ENCODE measurements around the gene CLMN. TPM values are rescaled to one million over a fixed set of nuclear protein-coding genes. Genes with fewer than 3 reads are reported as not detected.

The CLMN gene
- polyA plus RNA-seq, 3 donors: 22.0 to 33.7 (median 23.2) TPM

- Mint-ChIP-seq H3K36me3 (peaks cover 52 to 73% of the 10 kb centered on the region in 2 donors), H3K4me1 (no peaks in the 10 kb centered on the region), H3K4me3 (no peak overlapping the region), H3K27ac (peak overlapping the region in 1 of 7 donors; percentile 31), H3K27me3 (ENCODE audit: low read depth in 3 of 3) (peaks cover 0 to 4% (median 0%) of the 10 kb centered on the region in 3 donors), H3K9me3 (peaks cover 0 to 3% (median 0%) of the 10 kb centered on the region in 7 donors)
- no peak overlapping the region for H3K27ac ChIP-seq (ENCODE audit: low read depth in 1 of 2, low read length in 2 of 2)
- WGBS (ENCODE audit: insufficient coverage): 100% methylated on average over 2 of the region's 3 CpGs
- no peak overlapping the region for H3K9ac ChIP-seq (ENCODE audit: insufficient read depth, low read length, poor library complexity, severe bottlenecking)
- no peaks in the 10 kb centered on the region for H3K79me2 ChIP-seq (ENCODE audit: insufficient read depth, low read length)
- no peak overlapping the region for H2AFZ ChIP-seq (ENCODE audit: insufficient read depth, low read depth, low read length, poor library complexity, severe bottlenecking)
- H3K9me3 ChIP-seq (replicated peaks in 1 of 2; ENCODE audit: control insufficient read depth in 1 of 2, insufficient read depth in 1 of 2, low read length in 2 of 2): no peaks in the 10 kb centered on the region
- peaks cover 41 to 44% of the 10 kb centered on the region in 2 donors for H3K36me3 ChIP-seq (replicated peaks in 1 of 2; ENCODE audit: control insufficient read depth in 1 of 2, insufficient read depth in 2 of 2, low read length in 2 of 2)
- H3K27me3 ChIP-seq (ENCODE audit: control insufficient read depth in 2 of 2, insufficient read depth in 2 of 2, low read length in 2 of 2): no peaks in the 10 kb centered on the region
- no peak overlapping the region for H3K4me3 ChIP-seq (replicated peaks in 1 of 3; ENCODE audit: low read depth in 2 of 3, low read length in 3 of 3)
- TF ChIP-seq, protein P1, sequence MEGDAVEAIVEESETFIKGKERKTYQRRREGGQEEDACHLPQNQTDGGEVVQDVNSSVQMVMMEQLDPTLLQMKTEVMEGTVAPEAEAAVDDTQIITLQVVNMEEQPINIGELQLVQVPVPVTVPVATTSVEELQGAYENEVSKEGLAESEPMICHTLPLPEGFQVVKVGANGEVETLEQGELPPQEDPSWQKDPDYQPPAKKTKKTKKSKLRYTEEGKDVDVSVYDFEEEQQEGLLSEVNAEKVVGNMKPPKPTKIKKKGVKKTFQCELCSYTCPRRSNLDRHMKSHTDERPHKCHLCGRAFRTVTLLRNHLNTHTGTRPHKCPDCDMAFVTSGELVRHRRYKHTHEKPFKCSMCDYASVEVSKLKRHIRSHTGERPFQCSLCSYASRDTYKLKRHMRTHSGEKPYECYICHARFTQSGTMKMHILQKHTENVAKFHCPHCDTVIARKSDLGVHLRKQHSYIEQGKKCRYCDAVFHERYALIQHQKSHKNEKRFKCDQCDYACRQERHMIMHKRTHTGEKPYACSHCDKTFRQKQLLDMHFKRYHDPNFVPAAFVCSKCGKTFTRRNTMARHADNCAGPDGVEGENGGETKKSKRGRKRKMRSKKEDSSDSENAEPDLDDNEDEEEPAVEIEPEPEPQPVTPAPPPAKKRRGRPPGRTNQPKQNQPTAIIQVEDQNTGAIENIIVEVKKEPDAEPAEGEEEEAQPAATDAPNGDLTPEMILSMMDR (IDR thresholded peaks at IDR 0.05): no peak
- intact Hi-C loops (cut with micrococcal nuclease): no loop called here
- DNase-seq: no peak
- H4K20me1 ChIP-seq (ENCODE audit: insufficient read depth, low read length): peaks cover 8% of the 10 kb centered on the region
- H3K4me1 ChIP-seq (ENCODE audit: control insufficient read depth in 1 of 2, insufficient read depth in 2 of 2, low read length in 2 of 2): no peaks in the 10 kb centered on the region
- H3K4me2 ChIP-seq (replicated peaks; ENCODE audit: extremely low read depth, low read length, poor library complexity, severe bottlenecking): no peak overlapping the region
Observed at GRCh38 chr14:95222870-95223398, 96.8 kb downstream of the CLMN start.

GRCh38 chr14:95222151-95222631 is 97.5 kb downstream of the CLMN start:
- Histone ChIP-seq H3K4me3 (replicated peaks in 1 of 3; ENCODE audit: low read depth in 2 of 3, low read length in 3 of 3) (no peak overlapping the region), H3K9me3 (replicated peaks in 1 of 2; ENCODE audit: control insufficient read depth in 1 of 2, insufficient read depth in 1 of 2, low read length in 2 of 2) (no peaks in the 10 kb centered on the region), H3K4me1 (ENCODE audit: control insufficient read depth in 1 of 2, insufficient read depth in 2 of 2, low read length in 2 of 2) (no peaks in the 10 kb centered on the region), H2AFZ (ENCODE audit: insufficient read depth, low read depth, low read length, poor library complexity, severe bottlenecking) (no peak overlapping the region), H3K79me2 (ENCODE audit: insufficient read depth, low read length) (no peaks in the 10 kb centered on the region), H3K27me3 (ENCODE audit: control insufficient read depth in 2 of 2, insufficient read depth in 2 of 2, low read length in 2 of 2) (no peaks in the 10 kb centered on the region), H3K36me3 (replicated peaks in 1 of 2; ENCODE audit: control insufficient read depth in 1 of 2, insufficient read depth in 2 of 2, low read length in 2 of 2) (peaks cover 39 to 44% of the 10 kb centered on the region in 2 donors), H3K9ac (ENCODE audit: insufficient read depth, low read length, poor library complexity, severe bottlenecking) (no peak overlapping the region), H4K20me1 (ENCODE audit: insufficient read depth, low read length) (peaks cover 8% of the 10 kb centered on the region), H3K4me2 (replicated peaks; ENCODE audit: extremely low read depth, low read length, poor library complexity, severe bottlenecking) (no peak overlapping the region), H3K27ac (ENCODE audit: low read depth in 1 of 2, low read length in 2 of 2) (no peak overlapping the region)
- Mint-ChIP-seq H3K36me3 (peaks cover 54 to 79% of the 10 kb centered on the region in 2 donors), H3K4me3 (no peak overlapping the region), H3K4me1 (no peaks in the 10 kb centered on the region), H3K27ac (no peak overlapping the region), H3K27me3 (ENCODE audit: low read depth in 3 of 3) (peaks cover 0 to 4% (median 0%) of the 10 kb centered on the region in 3 donors), H3K9me3 (peaks cover 0 to 3% (median 0%) of the 10 kb centered on the region in 7 donors)
- intact Hi-C loops (cut with micrococcal nuclease): no loop called here
- 78% methylated on average over 4 of the region's 10 CpGs for WGBS (ENCODE audit: insufficient coverage)
- TF ChIP-seq, protein P1 (IDR thresholded peaks at IDR 0.05): no peak
- no peak for DNase-seq
